Uterus (tissue), 2 donors: ENCODE data around the gene MRPS15.

Experiments
- CTCF ChIP-seq, 4 experiments: fragments of 200-600 bp in 2 of 4; fragments of 450-650 bp in 2 of 4; sonication (generic) in 2 of 4; IDR thresholded peaks; one replicate each; pipeline ENCODE4 v1.5.1; 2016 to 2019; ENCODE audit warnings: antibody characterized with exemption in 4 of 4, mild to moderate bottlenecking in 2 of 4, moderate library complexity in 1 of 4
- POLR2A ChIP-seq, 2 donors: fragments of 450-650 bp; IDR thresholded peaks; one replicate each; pipeline ENCODE4 v1.6.1; 2016; ENCODE audit warnings: antibody characterized with exemption in 2 of 2, mild to moderate bottlenecking in 1 of 2, moderate library complexity in 1 of 2

DNA sequence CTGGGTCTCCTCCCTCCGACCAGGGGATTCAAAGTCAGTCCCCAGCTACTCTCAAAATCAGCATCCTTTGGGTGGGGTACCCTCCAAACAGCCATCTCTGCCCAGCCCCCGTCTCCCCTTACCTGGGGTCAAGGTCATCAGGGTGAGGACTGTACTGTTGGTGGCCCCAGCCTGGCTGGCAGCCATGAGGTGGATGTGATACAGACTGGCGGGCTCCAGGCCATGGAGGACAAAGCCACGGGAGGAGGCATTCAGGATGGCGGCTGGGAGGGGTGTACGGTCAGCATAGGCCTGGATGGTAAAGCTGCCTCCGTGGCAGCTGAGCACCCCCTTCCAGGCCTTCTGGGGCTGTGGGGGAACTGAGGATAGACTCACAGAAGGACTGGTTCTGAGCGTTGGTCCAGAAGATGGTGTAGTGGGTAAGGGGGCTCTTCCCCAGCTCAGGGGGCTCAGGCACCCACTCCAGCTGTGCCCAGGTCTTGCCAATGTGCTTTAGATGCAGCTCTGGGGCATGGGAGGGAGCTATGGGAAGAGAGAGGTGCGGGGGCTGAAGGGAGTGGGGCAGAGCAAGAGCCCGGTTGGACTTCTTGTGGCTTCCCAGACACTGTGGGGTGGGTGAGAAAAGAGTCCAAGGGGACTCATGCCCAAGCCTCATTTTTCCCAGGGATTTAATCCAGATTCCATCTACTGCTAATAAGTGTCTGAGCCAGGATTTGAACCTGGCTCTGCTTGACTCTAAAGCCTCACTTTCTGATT lies 3.7 kb upstream of the MRPS15 start:
- TF ChIP-seq CTCF (IDR thresholded peaks at IDR 0.05) = no peak
- no peak for TF ChIP-seq POLR2A (IDR thresholded peaks at IDR 0.05)
